Cerebellar nuclear complex (tissue), 1 donor: ENCODE data around the gene TMEM182.

Experiments
- DNase-seq, 2 experiments: peaks; one replicate each; lab custom pipeline; 2025; lab: John Stamatoyannopoulos, UW

The TMEM182 gene

GRCh38 chr2:102768253-102768652 is 6.4 kb downstream of the TMEM182 start:
- no peak for DNase-seq

DNA sequence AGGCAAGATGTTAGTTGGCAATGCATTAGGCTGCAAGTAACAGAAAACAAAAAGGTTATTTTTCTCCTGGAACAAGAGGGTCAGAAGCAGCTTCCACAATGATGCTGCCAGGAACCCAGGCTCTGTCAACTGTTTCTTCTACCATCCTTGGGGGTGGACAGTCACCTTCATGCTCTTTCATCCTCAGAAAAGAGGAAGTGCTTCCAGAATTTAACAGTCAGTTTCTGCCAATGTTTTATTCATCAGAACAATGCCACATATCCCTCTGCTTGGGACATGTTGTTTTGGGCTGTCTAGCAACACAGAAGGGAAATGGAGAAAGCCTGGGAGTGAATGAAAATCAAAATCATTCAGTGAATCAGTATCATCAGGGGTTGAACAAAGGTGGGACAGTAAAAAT is 7.1 kb downstream of the TMEM182 start:
- no peak for DNase-seq

DNA sequence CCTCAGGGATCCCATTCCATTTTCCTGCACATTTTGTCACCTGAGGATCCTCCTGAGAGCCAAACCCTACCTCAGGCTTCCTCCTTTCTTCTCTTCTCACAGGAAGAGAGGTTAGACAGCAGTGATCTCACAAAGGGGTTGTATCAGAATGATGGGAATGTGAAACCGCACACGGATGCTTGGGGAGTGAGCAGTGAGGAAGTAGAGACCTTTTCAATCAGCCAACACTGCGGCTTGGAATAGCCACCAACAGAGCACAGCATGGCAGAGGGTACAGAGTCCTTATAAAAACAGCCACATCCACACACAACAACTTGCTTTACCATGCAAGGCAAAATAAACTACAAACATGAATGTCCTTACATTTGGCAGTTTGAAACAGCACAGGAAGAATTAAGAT is 8.7 kb downstream of the TMEM182 start:
- no peak for DNase-seq

DNA sequence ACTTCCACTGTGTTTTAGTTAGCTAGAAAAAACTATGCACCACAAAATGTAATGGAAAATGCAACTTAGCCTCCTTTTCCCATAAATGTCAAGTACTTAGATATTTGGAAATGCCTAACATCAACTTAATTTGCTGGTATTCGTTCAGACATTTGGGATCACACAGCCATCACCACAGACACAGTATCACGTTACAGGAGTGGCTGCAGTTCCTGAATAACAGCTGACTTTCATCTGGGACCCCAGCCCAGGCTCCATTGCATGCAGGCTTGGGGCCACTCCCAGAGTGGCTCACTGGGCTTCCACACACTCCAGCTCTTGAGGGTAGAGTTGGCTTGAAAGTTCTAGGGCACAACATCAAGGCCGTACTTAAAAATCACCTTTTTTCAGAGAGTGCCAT is 9.3 kb downstream of the TMEM182 start:
- no peak for DNase-seq

- no peak for DNase-seq
Observed at GRCh38 chr2:102772659-102773058, 10.8 kb downstream of the TMEM182 start.

- no peak for DNase-seq
Observed at GRCh38 chr2:102773149-102773705, 11.4 kb downstream of the TMEM182 start.

- DNase-seq, result no peak
Observed at GRCh38 chr2:102778260-102778659, 16.4 kb downstream of the TMEM182 start.

DNA sequence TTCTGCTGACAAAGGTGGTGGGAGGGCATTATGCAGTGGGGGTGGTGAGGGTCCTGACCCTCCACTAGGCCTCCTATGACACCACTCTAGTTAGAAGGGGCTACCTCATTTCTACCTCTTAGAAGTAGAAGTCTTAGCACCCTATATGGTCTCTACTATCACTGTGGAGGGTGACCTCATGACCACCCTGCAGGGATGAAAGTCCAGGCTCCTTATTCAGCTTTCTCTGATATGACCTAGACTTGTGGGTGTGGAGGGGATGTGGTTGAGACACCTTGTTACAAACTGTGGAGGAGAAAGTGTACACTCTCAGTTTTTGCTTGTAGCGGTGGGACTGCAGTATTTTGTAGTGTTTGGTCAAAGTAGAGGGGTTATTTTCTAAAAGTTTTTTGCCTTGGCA is 18.6 kb downstream of the TMEM182 start:
- DNase-seq, result no peak

DNA sequence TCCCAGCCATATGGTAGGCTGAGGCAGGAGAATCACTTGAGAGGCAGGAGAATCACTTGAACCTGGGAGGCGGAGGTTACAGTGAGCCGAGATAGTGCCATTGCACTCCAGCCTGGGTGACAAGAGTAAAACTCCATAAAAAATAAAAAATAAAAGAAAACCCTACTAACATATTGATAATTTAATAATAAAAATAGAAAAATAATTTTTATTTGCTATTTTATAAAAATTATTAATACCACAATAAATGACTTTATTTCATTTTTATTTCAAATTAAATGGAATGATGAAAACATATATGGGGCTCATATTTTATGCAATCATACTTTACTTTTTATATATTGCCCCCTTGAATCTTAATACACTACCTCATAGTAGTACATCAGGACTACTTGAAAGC is 20.4 kb downstream of the TMEM182 start:
- no peak for DNase-seq

DNA sequence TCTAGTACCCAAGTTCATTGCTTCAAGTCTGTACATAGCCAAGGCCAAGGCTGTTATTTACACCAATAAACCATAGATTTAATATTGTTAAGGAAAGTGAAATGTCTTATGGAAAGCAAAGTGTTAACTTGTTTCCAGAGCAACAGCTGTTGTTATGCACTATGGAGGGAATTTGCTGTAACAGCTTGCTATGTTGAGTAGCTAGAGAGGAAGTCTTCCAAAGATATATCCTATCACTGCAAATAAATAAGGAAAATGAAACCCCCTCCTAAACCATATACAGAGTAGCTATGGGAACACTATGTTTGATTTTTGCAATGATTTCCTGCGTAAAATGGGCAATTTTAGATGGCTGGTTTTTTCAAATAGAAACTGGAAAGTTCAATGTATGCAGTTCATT is 21.1 kb downstream of the TMEM182 start:
- DNase-seq, result no peak

DNA sequence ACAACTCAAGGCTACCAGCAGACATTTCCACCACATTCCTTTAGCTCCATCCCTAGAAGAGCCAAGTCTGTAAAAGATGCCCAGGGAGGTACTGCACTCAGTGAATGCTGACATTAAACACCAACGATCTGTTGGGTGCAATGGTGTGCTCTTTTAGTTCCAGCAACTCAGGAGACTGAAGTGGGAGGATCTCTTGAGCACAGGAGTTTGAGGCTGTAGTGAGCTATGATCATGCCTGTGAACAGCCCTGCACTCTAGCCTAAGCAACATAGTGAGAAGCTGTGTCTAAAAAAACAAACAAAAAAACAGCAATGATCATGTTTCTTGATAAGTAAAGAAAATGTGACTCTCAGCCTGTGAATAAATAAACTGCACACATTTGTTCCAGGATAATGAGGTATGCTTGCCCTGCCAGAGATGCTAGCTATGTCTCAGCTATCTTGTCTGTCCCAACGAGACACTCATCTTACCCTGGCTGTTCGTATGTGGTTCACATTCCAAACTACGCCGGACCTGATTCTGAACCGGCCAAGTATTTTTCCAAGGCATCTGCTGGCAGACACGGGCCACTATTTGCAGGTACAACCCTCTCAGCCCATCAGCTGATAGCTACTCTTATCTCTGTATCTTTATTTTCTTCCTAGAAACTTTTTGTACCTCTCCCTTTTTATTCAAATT is 21.8 kb downstream of the TMEM182 start:
- peak in 1 of 2 experiments; percentile 3 for DNase-seq

- DNase-seq, result no peak
Observed at GRCh38 chr2:102784940-102785339, 23.1 kb downstream of the TMEM182 start.

GRCh38 chr2:102788216-102788884 is 26.5 kb downstream of the TMEM182 start:
- no peak for DNase-seq

GRCh38 chr2:102788885-102789260 is 27.0 kb downstream of the TMEM182 start:
- DNase-seq, result peak; percentile 96 to 97

DNA sequence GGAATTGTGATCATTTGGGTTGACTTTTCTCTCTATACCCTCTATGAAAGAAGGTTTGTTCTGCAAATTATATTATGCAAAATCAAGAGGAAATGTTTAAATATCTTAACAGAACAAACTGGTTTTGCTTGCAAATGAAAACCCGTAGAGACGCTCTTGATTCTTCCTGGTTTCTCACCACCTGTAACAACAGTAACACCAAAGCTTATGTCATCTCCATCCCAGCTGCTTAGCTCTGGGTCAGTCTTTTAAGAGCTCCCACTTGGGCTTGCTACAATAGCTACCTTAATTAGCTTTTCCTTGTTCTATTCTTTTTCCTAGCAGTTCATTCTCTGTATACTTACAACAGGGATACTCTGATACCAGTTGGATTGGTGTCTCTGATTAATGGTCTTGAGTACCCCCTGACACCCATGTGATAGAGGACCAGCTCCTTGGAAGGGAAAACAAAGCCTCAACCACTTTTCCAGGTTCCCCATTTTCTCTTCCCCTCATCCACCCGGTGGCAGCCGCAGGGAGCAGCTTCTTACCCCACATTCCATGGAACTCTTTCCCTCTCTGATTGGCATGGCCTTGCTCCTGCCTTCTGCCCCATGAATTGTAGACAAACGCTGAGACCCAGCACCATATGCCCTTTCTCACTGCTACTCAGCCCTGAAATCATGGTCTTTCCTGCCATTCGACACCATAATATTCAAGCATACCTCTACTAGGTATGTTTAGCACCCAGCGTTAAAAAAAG is 27.7 kb downstream of the TMEM182 start:
- no peak for DNase-seq

DNA sequence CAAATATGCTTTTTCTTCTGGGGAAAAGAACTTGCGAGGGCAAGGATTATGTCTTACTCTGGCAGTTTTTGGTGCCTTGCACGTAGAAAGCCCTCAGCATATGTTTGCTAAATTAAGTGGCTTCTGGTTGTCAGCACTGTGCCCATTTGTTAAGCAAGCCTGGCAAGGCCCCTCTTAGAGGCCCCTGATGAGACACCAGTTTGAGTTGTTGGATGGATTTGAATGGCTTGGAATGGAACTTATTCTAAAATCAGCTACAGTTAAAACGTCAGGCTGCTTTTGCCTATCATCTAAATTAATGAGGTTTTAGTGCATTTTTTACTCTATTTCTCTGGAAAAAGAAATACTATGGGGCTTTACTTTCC is 28.2 kb downstream of the TMEM182 start:
- peak in 1 of 2 experiments; percentile 8 for DNase-seq

DNA sequence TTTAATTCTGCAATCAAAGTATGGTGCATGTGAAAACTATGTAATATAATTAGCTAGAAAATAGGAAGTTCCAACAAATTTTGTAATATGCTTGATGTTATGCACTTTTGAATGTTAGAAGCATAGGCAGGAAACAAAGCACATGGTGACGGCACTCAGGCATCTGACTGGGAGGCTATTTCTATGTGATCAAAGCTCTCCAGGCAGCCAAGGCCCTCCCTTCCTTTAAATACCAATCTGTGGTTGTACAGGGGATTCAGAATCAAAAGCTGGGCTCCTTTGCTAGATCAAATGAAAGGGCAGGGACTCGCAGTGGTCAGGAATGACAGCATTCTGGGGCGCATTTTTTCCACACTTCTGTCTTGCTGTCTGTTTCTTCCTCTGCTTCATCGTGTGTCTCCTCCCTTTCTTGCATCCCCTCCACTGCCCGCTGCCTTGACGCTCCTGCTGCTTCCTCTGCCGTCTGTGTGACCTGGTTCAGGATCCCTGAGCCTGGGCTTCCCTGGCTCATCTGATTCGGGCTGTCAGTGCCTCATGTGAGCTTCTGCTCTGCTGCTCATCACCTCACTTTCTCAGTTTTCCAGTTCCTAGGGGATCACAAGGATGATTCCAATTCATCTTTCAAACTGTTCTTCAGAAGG is 30.9 kb downstream of the TMEM182 start:
- DNase-seq, result peak in 1 of 2 experiments; percentile 39

GRCh38 chr2:102795641-102796040 is 33.8 kb downstream of the TMEM182 start:
- DNase-seq, result peak; percentile 6 to 41

DNA sequence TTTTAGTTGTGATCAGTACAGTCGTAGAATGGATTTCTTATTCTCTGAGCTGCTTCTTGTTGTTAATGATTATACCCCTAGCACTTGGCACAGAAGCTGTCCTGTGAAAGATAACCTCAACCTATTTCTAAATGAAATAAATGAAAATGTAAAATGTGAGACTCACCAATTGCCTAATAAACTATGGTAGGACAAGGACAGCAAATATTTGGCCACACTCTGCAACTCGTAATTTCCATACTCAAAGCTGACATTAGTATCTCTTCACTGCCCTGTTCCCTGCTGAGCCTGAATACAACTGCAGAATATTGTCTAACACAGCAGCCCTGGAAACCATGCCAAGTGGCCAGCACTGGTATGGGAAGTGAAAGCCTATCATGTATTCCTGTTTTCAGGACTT is 34.5 kb downstream of the TMEM182 start:
- DNase-seq, result no peak

- no peak for DNase-seq
Observed at GRCh38 chr2:102797486-102797885, 35.7 kb downstream of the TMEM182 start.

DNA sequence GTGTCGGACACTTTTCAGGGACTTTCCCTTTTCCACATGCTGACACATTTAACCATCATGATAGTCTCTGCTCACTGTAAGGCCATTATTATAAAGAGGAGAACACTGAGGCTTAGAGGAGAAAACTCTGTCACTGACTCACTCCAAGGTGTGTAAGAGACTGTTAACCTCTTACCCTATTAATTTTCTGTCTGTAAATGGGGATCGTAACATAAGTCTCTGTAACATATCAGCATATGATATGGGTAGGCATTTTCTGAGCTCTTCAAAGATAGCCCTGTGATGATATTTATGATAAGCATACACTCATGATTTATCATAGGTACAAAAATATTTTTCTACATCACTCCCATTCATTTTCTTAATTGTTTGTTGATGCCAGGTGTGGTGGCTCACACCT is 36.4 kb downstream of the TMEM182 start:
- DNase-seq, result no peak

GRCh38 chr2:102801098-102801718 is 39.4 kb downstream of the TMEM182 start:
- DNase-seq, result no peak
